GM21526 (cell line): ENCODE data around the gene IGFBP7.

Source experiments
- ATAC-seq: cut with Tn5 transposase; IDR thresholded peaks from one replicate; pipeline ENCODE4 v1.9.1; 2021; ENCODE audit warnings: moderate library complexity; ENCODE audit not compliant: unreplicated experiment, low FRiP score

Gene IGFBP7

DNA sequence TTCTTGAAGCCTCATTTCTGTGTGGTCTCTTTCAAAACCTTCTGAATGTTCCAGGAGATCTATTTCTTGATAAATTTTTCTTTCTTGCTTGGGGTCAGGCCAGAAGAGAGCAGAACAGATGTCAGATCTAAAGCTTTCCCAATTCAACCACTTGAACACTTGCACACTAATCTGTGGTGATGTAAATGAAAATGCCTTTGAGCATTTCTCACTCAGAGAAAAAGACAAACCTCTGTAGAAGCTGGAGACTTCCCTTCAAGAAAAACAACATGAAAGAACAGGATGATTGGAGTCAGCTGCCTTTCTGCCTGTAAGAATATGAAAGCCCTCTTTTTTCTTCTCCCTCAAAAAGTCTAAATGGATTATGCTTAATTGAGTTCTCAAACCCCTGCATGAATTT lies 11.2 kb downstream of the IGFBP7 start:
- ATAC-seq, result no peak

GRCh38 chr4:57098415-57098814 lies 11.8 kb downstream of the IGFBP7 start:
- no peak for ATAC-seq

- no peak for ATAC-seq
These were observed 12.5 kb downstream of the IGFBP7 start for GRCh38 chr4:57097711-57098110.

DNA sequence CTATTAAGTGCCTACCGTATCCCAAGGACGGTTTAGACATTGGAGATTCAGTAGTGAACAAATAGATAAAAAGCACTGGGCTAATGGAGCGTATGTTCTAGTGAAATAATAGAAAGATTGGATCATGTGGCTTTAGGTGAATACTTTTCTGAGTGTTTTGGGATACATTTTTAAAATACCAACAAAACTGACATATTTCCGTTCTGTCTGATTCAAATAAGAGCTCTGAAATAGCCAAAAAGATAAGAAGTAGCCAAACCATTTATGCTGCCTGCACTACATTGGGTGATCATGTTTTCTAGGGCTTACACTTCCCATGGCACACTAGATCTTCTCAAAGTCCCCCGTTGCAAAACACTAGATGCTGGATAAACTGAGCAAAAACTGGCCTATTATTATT lies 14.2 kb downstream of the IGFBP7 start:
- ATAC-seq, result no peak

DNA sequence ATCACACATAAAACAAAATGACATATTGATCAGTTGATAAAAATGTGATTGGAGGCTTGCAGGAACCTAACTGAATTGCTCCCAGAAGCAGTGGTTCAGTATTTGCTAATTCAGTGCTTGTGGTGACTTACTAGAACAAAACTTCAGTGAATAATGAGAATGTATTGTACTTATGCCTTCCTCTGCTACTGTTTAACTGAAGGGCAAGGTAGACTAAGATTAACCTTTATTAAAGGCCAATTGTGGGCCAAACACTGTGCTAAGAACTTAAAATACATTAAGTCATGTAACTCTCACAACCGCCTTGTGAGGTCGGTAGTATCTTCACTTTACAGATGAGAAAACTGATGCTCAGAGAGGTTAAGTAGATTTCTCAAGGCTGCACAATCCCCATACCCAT lies 14.9 kb downstream of the IGFBP7 start:
- ATAC-seq, result no peak

DNA sequence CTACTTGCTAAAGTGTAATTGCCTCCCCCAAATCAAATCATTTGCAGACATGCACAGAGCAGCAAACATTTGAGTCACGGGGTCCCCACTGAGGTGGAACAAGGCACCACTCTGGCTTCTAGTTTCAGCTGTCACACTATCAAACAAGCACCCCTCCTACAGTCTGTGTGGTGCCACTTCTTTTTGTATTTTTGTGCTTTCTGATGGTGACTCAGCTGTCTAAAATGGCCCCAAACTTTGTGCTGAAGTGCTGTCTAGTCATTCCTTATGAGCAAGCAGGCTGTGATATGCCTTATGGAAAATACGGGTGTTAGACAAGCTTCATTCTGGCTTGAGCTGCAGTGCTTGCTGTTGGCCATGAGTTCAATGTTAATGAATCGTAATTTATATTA lies 15.4 kb downstream of the IGFBP7 start:
- no peak for ATAC-seq

DNA sequence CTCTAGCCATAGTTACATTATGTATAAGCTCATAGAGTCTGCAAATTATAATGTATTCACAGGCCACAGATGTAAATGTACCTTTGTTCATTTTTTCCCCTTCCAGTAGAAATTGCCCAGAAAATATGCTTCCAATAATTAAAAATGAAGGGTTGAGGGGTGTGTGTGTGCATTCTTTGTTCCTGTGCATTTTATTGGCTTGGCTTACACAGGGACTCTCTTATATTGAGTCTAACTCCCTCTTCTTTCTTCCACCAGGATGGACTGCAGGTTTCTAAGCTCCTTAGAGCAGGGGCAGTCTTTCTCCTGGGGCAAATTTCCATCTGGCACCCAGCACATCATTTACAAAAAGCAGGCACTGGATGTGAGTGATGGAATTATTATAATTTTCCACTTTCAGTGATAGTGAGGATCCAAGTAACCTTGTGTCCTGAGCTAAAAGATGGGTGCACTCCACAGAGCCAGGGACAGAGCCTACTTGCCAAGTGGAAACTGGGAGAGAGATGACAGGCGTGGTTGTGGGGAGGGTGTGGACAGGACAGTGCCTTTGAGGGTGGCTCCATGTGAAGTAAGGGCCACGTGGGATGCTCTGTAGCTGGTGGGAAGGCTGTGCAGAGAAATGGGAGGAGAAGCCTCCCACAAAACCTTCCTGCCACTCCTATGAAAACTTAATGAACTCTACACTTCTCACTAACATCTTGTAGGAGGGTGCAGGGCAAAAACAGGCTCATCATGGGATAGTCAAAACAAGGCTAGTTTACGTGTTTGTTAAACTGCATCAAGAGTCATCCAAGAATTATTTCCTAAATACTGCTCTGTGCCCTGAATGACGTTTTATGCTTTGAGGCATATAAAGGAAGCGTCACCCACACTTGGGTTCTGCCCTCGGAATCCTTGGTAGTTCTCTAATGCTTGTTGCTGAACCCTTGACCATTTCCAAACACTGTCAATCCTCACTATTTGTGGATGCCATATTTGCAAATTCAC lies 16.0 kb downstream of the IGFBP7 start:
- no peak for ATAC-seq

- ATAC-seq, result no peak
These were observed 18.5 kb downstream of the IGFBP7 start for GRCh38 chr4:57091657-57092162.

- no peak for ATAC-seq
These were observed 20.1 kb downstream of the IGFBP7 start for GRCh38 chr4:57090079-57090478.

GRCh38 chr4:57089549-57089948 lies 20.6 kb downstream of the IGFBP7 start:
- ATAC-seq, result no peak

GRCh38 chr4:57086031-57086723 lies 24.0 kb downstream of the IGFBP7 start:
- no peak for ATAC-seq

- no peak for ATAC-seq
These were observed 24.9 kb downstream of the IGFBP7 start for GRCh38 chr4:57085278-57085677.

DNA sequence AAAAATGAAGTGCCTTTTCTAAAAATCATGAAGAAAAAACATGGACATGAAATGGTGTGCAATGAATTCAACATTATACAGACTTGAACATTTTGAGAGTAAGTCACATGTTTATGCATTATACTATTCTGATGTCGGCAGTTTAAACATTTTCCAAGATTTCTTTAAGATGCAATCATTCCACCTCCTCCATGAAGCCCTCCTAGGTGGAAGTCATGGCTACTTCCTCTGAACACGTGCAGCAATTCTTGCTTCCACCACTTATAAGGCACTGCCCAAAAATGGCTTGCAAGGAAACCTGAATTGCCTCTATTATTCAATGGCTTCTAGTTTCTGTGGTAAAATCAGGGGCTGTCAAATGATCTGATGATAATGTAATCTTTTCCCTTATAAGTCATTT lies 25.8 kb downstream of the IGFBP7 start:
- ATAC-seq, result no peak

DNA sequence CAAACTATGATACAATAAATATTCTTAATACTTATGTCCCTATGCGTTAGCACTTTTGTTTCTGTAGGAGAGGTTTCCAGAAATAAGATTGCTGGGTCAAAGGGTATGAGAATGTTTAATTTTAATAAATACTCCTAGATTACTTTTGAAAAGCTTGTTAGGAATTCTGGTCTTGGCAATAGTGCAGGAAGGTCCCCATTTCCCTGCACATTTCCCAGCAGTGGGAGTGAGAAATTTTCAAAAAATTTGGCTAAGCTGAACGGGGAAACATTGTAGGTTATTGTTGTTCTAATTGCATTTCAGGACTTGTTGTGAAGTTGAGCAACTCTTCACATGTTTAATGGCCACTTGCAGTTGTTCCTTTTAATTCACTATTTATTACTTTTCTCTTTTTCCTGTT lies 27.1 kb downstream of the IGFBP7 start:
- no peak for ATAC-seq

DNA sequence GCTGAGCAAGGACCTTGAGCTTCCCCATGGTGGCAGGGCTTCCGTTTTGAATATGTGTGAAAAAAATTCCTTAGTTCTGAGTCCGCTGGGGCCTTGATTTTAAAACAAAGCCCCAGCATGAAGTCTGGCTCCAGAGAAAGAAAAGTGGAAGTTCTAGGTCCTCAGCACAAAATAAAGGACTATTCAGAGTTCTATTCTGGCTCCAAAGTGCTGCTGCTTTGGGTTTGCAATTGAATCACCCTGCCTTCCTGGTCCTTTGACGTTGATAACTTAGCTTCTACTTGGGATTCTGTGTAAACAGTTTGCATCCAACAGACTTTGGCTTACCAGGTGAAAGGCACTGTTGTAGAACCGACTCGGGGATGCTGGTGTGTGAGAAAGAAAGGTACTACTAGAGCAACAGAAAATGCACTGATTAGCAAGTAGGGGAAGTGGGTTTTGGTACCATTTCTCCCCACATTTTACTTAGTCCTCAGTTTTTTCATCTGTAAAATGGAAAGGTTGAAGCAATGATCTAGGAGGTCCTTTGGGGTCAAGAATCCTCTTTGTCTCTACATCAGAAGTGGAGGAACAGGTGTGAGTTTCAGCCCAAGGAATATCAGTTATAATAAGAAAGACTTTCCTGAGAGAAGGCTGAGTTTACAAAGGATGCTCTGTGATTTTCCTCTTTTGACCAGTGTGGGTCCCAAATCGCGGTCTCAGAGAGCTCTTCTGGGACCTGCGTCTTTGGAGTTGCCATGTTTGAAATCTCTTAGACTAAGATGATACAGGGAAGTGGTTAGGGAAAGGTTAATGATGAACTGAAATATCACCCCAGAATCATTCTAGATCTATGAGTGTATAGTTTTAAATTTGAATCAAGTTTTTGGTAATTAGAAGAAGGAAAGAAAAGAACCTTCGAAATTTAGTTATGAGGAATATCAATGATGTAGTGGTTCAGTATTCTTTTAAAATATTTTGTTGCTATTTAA lies 28.2 kb downstream of the IGFBP7 start:
- ATAC-seq, result no peak

GRCh38 chr4:57080781-57081650 lies 29.2 kb downstream of the IGFBP7 start:
- ATAC-seq, result no peak

DNA sequence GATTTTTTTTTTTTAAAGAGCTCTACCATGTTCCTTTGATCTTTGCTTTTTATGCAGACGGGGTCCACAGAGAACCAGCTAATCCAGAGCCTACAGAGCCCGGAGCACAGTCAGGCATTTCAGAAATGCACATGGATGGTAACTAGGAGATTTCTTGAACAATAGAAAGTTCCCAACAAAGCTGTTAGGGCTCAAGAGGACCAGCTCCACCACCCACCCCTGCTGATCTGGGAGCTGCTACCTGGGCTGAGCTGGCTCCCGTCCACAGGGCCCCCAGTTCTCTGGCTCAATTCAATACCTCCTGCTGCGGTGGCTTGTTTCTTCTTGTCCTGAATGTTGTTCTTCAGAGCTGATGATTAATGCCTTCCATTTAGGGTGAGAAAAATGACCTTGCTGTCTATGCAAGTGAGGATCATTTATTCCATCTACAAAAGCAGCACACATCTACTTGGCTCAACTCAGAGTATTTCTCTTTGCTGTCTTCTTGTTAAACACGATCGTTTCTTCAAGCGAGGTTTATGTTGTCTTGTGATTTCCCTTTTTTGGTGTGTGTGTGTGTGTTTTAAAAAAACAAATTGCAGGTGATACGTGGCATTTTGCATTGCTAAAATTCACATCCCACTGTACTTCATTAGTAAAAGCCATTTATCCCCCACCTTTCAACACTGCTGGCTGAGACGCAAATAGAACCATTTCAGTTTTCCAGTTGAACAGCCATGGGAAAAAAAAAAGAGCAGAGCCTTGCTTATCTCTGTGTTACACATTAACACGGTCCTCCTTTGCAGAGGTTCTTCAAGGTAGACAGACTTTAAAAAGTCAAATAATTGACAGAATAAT lies 31.3 kb downstream of the IGFBP7 start:
- ATAC-seq, result no peak

GRCh38 chr4:57077550-57078343 lies 32.4 kb downstream of the IGFBP7 start:
- ATAC-seq, result no peak
